Activated CD8-positive, alpha-beta memory T cell treated with anti-CD3 and anti-CD28 coated beads, Interleukin-2, amount 50 U/mL, for 24 hours (primary cell): Measurements from ENCODE around the gene SLC2A4.

Experiments used
- DNase-seq: peaks from one replicate; pipeline ENCODE4 v3.0.0-alpha.2; 2020; ENCODE audit errors: extremely low read depth

The SLC2A4 gene

DNA sequence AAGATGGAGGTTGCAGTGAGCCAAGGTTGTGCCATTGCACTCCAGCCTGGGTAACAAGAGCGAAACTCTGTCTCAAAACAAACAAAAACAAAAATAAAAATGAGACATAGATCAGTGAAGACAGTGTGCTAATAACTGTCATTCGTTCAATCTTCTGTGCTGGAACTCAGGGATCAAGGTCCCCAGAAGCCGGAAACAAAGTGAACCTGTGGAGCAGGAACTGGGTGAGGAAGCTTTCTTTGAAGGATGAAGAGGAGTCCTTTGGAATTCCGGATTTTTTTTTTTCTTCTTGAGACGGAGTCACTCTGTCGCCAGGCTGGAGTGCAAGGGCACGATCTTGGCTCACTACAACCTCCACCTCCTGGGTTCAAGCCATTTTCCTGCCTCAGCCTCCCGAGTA lies 2.1 kb upstream of the SLC2A4 start:
- no peak for DNase-seq

DNA sequence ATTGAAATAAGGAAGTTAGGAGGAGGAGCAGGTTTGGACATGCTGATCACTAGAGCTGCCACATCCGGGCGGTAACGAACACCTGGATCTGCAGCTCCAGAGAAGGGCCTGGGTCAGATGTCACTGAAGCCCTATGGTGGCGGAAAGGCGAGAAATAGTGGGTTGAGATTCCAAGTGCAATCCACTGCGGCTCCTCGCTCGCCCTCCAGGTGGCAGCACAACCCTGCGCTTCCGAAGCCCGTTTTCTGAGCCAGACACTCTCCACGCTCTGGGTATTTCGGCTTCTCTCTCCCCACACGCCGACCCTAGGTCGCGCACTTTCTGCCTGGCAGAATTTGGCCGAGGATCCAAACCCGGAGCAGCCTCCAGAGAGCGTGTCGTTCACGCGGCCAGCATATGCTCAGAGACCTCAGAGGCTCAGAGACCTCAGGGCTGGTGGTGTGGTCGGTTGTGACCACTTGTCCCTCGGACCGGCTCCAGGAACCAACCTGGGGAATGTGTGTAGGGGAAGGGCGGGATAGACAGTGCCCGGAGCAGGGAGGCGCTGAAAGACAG lies 922 bp upstream of the SLC2A4 start:
- DNase-seq: peak; percentile 66

- DNase-seq: no peak
Observed at GRCh38 chr17:7281953-7282751, 634 bp downstream of the SLC2A4 start.

GRCh38 chr17:7282752-7283321 lies 1.3 kb downstream of the SLC2A4 start:
- no peak for DNase-seq

- no peak for DNase-seq
Observed at GRCh38 chr17:7283471-7284216, 2.1 kb downstream of the SLC2A4 start.

GRCh38 chr17:7284911-7285310 lies 3.4 kb downstream of the SLC2A4 start:
- no peak for DNase-seq

DNA sequence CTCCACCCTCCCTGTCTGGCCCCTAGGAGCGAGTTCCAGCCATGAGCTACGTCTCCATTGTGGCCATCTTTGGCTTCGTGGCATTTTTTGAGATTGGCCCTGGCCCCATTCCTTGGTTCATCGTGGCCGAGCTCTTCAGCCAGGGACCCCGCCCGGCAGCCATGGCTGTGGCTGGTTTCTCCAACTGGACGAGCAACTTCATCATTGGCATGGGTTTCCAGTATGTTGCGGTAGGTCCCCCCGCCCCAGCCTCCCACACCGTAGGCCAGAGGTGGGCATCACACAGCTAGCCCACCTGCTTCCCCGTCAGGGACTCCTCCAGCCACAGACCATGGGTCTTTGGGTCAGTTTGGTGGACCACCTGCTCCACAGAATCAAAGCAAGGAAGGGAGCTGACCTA lies 4.2 kb downstream of the SLC2A4 start:
- DNase-seq: no peak

- no peak for DNase-seq
Observed at GRCh38 chr17:7289256-7290032, 7.9 kb downstream of the SLC2A4 start.

- no peak for DNase-seq
Observed at GRCh38 chr17:7290166-7290565, 8.6 kb downstream of the SLC2A4 start.

DNA sequence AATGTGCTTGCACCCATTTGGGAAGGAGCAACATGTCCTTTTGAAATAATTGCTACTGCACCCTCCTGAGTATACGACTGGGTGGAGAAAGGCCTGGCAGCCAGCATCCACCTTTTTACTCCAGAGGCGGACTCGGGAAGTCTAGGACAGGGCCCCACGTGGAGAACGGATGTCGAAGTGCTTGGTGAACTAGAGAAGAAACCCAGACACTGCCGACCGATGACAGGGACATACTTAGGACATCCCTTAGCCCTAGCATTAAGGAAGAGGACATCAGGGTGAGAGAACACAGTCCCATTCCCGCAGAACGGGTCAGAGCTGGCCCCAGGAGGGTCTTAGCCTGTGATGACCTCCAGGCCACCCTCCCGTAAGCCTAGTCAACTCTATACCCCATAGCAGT lies 9.2 kb downstream of the SLC2A4 start:
- DNase-seq: no peak

GRCh38 chr17:7292194-7292593 lies 10.7 kb downstream of the SLC2A4 start:
- DNase-seq: no peak

DNA sequence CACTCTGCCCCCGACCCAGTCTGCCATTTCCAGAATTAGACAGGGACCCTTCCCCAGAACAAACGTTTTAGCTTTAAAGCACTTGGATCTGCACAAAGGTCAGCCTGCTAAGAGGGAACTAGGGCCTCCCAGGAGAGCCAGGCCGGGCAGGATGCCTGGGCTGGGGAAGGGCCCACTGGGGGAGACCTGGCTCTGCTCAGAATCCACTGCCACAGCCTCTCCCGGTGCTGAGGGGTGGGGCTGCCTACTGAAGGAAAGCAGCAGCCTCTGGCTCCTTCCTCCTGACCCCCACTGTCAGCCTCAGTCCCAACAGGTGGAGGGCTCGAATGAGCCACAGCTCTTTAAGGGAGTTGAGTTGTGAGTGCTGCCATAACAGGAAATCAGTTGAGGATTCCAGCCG lies 11.2 kb downstream of the SLC2A4 start:
- no peak for DNase-seq

DNA sequence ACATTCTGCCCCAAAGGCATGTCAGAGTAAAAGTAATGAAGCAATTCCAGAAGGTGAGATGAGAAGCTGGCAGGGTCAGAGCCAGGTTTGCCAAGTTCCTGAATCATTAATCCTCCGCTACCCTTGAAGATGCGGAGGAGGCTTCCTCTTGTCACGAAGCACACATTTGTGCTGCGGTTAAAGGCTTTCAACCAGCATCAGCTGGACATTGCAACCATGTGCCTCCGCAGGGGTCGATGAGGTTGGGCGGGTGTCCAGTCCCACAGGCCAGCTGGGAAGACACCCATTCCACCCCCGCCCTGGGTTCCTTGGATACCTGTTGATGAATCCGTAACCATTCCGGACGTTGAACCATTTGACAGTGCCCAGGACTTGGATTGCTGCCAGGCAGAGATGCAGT lies 11.6 kb downstream of the SLC2A4 start:
- no peak for DNase-seq

DNA sequence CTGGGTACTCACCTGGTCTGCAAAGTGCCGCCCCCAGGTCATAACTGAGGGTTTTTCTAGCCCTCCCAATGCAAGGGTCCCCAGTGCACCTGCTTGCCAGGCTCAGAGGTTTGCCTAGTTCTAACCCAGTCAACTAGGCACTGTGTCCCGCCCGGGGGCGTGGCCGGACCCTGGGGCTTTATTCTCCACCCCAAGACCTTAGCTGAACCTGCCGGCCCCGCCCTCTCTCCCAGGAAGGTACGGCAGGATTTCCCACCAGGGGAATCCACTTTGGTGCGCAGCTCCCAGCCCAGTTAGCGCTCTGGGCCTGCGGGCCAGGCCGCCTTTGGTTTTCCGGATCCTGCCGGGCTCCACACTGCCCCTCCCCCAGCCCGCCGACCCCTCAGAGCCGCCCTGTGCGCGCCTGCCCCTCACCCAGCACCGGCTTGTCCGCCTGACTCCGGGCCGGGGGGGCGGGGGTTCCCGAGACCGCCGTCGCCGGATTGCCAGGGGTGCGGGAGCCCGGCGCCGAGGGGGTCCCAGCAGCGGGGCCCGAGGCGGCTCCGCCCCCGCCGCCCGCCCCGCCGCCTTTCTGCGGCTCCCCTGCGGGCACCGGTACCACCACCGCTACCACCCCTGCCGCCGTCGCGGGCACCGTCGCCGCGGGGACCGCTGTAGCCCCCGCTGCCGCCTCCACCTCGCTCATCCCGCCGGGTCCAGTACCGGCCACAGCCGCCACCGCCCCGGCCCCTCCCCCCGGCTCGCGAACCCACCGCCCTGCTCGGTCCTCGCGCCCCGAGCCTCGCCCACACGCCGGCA lies 12.5 kb downstream of the SLC2A4 start:
- no peak for DNase-seq

GRCh38 chr17:7294614-7295153 lies 13.2 kb downstream of the SLC2A4 start, which contains the start of gene YBX2:
YBX2 (minus strand) TSS chr17:7294639; CDS start chr17:7294500, 139 bp downstream.
- peak; percentile 34 for DNase-seq

- no peak for DNase-seq
Observed at GRCh38 chr17:7295230-7296180, 14.0 kb downstream of the SLC2A4 start.

DNA sequence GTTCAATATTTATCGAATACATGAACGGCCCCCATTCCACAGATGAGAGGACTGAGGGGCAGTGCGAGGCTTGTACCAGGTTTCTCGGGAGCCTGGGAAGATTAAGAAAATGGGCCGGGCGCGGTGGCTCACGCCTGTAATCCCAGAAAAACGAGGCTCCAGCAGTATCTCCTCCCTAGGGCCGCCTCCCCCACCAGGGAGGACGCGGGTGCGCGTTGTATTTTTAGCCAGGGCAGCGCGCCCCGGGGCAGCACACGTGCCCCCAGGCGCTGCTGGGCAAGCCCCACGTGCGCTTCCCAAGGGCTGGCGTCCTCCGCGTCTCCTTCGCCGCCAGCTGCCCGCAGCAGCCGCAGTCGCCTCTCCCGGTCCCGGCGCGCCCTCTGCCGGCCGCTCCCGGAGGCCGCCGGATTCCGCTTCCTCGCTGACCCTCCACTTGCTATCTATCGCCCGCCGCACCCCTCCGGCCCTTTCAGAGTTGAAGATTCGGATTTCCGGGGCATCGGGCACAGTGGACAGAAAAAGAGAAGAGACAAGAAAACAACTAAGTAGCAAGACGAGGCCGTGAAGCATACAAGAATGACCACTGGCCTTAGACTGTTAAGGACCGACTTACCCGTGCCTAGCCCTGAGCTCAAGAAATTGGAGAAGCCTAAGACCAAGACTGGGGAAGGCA lies 14.8 kb downstream of the SLC2A4 start:
- DNase-seq: no peak

DNA sequence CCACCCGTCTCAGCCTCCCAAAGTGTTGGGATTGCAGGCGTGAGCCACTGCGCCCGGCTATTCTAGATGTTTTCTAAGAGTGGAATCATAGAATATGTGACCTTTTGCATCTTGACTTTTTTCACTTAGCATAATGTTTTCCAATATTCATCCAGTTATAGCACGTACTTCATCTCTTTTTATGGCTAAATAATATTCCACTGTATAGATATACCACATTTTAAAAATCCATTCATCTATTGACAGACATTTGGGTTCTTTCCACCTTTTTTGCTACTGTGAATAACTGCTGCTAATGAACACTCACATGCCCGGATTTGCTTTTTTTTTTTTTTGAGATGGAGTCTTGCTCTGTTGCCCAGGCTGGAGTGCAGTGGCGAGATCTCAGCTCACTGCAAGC lies 22.7 kb downstream of the SLC2A4 start:
- DNase-seq: no peak
